Anterior cingulate cortex (tissue), 58 donors: Measurements from ENCODE around the gene PKP4.
A peak's percentile ranks its signal among the peaks of the same experiment; 100 is the strongest.

Source experiments
- DNase-seq, 58 donors: peaks; one replicate each; lab custom pipeline; 2025; lab: John Stamatoyannopoulos, UW

The PKP4 gene

DNA sequence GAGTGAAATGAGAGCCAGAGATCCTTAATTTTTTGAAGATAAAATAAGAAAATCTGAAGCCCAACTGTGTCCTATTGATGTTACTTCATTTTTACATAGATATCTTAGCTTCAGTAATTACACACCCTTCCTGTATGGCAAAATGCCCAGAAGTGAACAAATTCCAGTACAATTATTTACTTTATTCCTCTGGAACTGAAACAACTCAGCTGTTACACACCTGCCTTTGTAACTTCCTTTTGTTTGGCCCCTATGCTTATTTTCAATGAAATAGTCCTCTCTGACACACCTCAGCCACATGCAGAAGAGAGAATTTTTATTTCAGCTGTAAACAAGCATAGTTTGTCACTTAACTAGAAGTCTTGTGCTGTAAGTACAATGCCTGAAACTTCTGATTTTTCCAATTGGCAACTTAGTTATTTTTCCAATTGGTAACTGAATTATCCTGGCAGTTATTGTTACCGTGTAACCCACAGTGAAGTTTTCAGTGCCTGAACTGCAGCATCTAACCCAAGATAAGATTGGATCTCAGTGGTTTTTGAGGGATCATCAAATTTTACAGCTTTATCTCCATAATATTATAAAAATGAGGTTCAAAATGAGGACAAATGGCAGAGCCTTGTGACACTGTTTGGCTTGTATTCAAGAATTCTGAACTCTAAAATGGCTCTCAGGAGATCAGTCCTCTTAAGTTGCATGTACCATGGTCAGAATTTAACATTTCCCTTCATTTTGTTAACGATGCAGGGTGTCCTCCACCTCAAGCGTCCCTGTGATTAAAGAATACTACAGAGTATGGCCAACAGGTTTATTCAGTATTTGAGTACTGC, 82.6 kb downstream of the PKP4 start:
- no peak for DNase-seq

GRCh38 chr2:158542577-158542976, 85.8 kb downstream of the PKP4 start:
- no peak for DNase-seq

- no peak for DNase-seq
Observed at GRCh38 chr2:158543957-158544356, 87.2 kb downstream of the PKP4 start.

- no peak for DNase-seq
Observed at GRCh38 chr2:158544998-158545397, 88.2 kb downstream of the PKP4 start.

DNA sequence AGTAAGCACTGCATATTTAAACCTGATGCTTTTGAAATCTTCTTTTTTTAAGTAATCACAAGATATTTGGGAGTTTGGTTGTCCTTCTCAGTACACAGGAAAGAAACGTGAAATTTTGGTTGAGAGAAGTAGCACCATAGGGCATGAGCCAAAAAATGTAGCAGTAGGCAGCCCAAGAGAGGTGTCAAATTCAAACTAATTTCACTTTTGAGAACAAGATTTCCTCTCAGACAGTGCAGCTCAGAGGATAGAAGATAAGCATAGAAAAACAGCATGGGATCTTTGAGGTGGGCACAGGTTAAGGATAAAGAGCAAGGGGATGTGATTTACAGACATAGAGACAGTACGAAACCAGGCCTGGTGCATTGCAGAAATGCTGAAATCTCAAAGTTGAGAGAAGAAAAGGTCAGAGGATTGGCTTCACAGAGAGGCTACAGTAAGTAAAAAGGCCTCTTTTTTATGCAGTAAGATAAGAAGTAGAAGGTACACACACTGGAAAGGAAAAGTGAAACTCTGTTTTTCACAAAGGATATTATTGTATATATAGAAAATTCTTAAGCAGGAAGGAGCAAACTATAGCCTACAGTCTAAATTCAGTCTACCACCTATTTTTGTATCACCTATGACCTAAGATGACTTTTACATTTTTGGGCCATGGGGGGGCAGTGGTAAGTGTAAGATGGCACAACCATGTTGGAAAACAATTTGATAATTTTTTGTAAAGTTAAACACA, 89.8 kb downstream of the PKP4 start:
- DNase-seq: no peak

- no peak for DNase-seq
Observed at GRCh38 chr2:158553257-158553656, 96.5 kb downstream of the PKP4 start.

DNA sequence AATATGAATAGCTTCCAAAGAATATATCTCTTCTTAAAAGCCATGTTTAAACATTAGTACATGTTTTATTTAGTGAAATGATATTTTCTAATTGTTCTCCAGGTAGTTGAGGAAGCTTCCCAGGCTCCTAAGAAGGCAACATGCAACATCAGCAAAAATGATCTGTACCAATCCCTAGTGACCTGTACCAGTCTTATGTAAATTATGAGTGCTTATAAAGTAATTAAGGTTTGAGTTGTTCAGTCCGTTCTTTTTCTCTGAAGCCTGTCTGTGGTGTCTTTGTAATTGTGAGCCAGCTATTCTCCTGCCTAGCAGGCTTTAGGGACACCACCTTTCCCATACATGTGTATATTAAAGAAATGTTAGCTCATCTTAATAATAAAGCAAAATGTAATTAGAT, 98.2 kb downstream of the PKP4 start:
- DNase-seq: no peak

- DNase-seq: no peak
Observed at GRCh38 chr2:158556124-158556523, 99.4 kb downstream of the PKP4 start.

DNA sequence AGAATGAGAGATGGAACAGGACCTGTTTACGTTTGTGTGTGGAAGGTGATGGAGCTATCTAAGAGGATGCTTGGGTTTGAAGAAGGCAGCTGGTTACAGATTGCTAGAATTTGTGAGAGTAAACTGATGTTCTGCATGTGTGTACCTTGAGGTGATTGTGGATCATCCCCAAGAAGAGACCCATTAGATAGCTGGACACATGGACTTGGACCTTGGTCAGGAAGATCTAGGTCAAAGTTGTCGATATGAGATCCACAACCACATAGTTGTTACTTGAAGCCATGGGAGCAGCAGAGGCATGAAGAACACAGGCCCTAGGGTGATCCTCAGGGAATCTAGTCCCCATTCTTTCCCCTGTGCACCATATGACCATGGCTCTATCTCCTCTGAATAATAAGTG, 101.0 kb downstream of the PKP4 start:
- DNase-seq: no peak

- no peak for DNase-seq
Observed at GRCh38 chr2:158559252-158559651, 102.5 kb downstream of the PKP4 start.

DNA sequence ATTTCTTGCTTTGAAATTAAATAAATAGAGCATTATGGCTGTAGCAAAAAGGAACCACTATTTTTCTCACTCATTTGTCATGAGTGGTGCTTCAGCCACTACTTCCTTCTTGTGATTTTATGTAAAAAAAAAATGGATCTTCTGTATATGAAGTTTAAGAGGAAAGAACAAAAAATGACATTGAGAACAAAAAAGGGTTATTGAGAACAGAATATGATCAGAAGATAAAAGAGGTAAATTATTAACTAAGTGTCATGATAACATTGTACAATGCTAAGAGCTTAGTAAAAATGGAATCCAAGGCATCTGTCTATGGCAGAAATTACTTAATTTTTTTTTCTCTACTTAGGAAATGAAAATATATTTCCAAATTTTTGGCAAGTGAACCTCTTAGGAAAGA, 103.5 kb downstream of the PKP4 start:
- no peak for DNase-seq

DNA sequence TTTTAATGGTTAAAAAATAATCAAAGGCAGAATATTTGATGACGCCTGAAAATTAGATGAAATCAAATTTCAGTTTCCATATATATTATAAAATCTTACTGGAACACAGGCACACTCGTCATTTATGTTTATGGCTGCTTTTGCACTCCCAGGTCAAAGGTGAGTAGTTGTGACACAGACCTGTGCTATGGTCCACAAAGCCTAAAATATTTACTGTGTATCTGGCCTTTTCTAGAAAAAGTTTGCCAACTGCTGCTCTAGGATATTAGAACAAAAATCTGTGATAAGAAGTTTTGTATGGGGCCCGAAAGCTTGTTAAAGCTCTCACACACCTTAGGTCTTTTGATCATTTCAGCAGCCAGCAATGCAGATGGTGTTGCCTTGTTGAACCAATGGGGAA, 104.3 kb downstream of the PKP4 start:
- no peak for DNase-seq

GRCh38 chr2:158567208-158567607, 110.5 kb downstream of the PKP4 start:
- DNase-seq: no peak

DNA sequence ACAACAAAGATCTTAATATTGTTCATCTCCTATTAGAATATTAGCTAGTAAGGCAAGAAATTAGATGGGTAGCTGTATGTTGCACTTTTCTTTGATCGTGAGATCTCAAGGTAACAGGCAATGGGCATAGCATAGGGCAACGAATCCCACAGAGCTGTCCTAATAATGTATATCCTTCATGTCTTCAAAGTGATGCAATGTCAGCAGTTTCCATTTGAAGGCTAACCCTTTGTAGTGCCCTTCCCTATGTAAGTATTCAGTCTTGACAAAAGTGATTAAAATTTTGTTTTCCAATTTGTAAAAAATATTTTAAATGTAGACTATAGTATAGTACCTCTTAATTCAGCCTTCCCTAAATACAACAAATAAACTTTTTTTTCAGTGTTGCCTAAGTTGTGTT, 112.5 kb downstream of the PKP4 start:
- no peak for DNase-seq

- DNase-seq: no peak
Observed at GRCh38 chr2:158570869-158571268, 114.1 kb downstream of the PKP4 start.

- no peak for DNase-seq
Observed at GRCh38 chr2:158573739-158574138, 117.0 kb downstream of the PKP4 start.

GRCh38 chr2:158575051-158575635, 118.4 kb downstream of the PKP4 start:
- DNase-seq: no peak

DNA sequence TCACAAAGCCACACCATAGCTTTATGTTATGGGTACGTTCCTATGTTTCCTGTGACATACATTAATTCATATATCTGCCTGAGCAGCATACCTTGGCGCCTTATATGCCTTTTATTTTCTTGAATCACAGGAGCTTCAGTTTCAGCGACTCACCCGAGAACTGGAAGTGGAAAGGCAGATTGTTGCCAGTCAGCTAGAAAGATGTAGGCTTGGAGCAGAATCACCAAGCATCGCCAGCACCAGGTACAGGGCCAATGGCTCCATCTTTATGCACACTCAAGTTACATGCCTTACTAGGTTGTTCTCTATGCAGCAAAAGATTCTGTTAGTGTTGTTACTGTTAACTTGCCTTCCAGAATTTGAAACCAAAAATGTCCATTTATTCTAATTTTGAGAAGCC, 120.4 kb downstream of the PKP4 start:
- DNase-seq: peak in 1 of 58 donors; percentile 1

- DNase-seq: no peak
Observed at GRCh38 chr2:158578703-158579330, 122.1 kb downstream of the PKP4 start.

DNA sequence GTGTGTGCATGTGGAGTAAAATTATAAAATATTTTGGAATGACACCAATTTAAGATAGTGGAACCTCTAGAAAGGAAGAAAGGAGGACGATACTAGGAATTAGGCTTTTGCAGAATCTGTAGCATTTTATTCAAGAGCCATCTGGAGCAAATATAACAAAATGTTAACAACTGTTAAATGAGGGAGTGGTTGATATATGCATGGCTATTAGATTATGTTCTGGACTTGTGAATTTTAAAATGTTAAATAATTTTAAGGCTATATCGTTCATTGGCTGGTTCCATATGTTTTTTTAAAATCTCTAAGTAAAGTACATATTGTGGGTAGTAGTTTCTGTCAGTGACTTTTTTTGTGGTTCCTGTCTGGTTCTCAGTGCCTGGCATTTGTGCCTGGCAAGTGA, 123.2 kb downstream of the PKP4 start:
- DNase-seq: no peak

DNA sequence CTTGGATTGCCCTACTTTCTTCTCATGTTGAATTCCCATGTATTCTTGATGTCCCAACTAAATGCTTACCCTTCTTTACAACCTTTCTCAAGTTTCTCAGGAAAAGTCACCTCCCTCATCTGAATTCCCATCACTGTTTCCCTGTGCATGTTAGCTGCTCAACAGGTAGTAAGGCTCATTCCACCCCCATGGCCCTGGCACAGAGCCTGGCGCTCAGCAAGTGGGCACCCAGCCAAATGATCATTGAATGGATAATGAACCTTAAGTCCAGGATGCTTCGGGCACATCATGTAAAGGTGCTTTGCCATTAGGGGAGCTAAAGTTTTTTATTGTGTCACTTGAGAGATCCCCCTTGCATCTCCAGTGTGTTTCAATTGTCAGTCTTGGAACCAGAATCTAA, 124.0 kb downstream of the PKP4 start:
- peak in 1 of 58 donors; percentile 27 for DNase-seq
